ENCODE data around the gene GCK. TPM values are rescaled to one million over a fixed set of nuclear protein-coding genes. Genes with fewer than 3 reads are reported as not detected.

Gene GCK
- total RNA-seq, 4 donors from 2014 or later = 0.16 to 0.96 TPM; not detected in 2

DNA sequence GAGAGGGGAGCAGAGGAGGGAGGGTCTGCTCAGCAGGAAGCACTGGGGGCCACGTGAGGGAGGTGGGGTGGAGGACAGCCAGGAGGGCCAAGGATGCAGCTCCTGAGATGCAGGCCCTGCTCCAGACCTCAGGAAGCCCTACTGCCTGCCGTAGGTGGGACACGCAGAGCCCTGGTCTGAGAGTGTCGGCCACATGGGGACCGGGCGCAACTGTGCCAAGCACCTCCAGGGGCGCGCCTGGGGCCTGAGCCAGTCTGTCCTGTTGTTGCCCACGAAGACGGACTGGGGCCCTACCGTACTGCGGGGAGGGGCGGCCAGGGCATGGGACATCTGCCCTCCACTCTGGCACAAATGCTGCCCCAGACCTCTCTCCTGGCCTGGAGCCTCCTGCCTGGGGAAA is 43.2 kb upstream of the GCK start:
- WGBS, 2 donors (ENCODE audit: low coverage in 1 of 2) = 89% methylated on average over 12 of the region's 13 CpGs; no CpG with 5 or more reads in 1 of the 2 donors
- in situ Hi-C loops (cut with MboI; ENCODE audit: low pct_ligation_motif_present in 1 of 4, low pct_unique_long_range_greater_than_20kb in 1 of 4, low sequenced_read_pairs in 3 of 4) = loop anchor here in 3 of 4 donors (25.0 kb wide), 2 partner anchors 255 to 330 kb away; partner anchors contain the start of genes NUDCD3 (in 2 of the 3) and DDX56 (in 1 of the 3)

DNA sequence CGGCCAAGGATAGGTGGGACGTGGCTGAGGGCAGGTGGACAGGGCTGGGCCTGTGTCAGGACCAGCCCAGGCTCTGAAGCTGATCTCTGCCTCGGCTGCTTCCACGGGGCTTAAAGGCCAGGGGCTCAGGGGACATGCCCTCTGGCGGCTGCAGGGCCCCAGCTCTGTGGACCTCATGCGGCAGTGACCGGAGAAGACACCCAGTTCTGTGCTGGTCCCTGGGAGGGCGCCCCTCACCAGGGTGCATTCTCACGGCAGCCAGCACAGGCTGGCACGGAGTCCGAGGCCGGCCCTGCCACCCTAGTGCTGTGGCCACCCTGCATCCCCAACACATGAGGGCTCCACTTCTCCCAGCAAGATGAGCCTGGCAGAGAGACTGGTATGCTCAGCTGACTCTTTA is 41.8 kb upstream of the GCK start:
- Histone ChIP-seq H3K36me3 (no peaks in the 10 kb centered on the region), H3K4me3 (no peak overlapping the region), H3K9me3 (no peaks in the 10 kb centered on the region), H3K27me3 (peaks cover 5% of the 10 kb centered on the region), H3K27ac (no peak overlapping the region), H3K4me1 (no peaks in the 10 kb centered on the region)
- 89% methylated on average over 10 of the region's 12 CpGs; no CpG with 5 or more reads in 1 of the 2 donors for WGBS, 2 donors (ENCODE audit: low coverage in 1 of 2)
- in situ Hi-C loops (cut with MboI; ENCODE audit: low pct_ligation_motif_present in 1 of 4, low pct_unique_long_range_greater_than_20kb in 1 of 4, low sequenced_read_pairs in 3 of 4) (loop anchor here in 3 of 4 donors (25.0 kb wide), 2 partner anchors 256 to 331 kb away; partner anchors contain the start of genes NUDCD3 (in 2 of the 3) and DDX56 (in 1 of the 3)), intact Hi-C loops (cut with DNase I; ENCODE audit: low total_unique reads) (loop anchor here (10.0 kb wide), 2 partner anchors 254 to 334 kb away; no protein-coding TSS in a partner anchor)
- DNase-seq = no peak
- TF ChIP-seq POLR2A (IDR thresholded peaks at IDR 0.05) (no peak), POLR2AphosphoS5 (IDR thresholded peaks at IDR 0.05) (no peak), EP300 (IDR thresholded peaks at IDR 0.05; ENCODE audit: low read depth) (no peak)
- TF ChIP-seq, protein P1, sequence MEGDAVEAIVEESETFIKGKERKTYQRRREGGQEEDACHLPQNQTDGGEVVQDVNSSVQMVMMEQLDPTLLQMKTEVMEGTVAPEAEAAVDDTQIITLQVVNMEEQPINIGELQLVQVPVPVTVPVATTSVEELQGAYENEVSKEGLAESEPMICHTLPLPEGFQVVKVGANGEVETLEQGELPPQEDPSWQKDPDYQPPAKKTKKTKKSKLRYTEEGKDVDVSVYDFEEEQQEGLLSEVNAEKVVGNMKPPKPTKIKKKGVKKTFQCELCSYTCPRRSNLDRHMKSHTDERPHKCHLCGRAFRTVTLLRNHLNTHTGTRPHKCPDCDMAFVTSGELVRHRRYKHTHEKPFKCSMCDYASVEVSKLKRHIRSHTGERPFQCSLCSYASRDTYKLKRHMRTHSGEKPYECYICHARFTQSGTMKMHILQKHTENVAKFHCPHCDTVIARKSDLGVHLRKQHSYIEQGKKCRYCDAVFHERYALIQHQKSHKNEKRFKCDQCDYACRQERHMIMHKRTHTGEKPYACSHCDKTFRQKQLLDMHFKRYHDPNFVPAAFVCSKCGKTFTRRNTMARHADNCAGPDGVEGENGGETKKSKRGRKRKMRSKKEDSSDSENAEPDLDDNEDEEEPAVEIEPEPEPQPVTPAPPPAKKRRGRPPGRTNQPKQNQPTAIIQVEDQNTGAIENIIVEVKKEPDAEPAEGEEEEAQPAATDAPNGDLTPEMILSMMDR (IDR thresholded peaks at IDR 0.05) = no peak

More for the DNA sequence above, 43.2 kb upstream of the GCK start:
- no peaks in the 10 kb centered on the region for H3K4me1 ChIP-seq
- H3K4me3 ChIP-seq = no peak overlapping the region
- no peaks in the 10 kb centered on the region for H3K36me3 ChIP-seq
- H3K9me3 ChIP-seq = no peaks in the 10 kb centered on the region
- TF ChIP-seq POLR2A (IDR thresholded peaks at IDR 0.05) (no peak), POLR2AphosphoS5 (IDR thresholded peaks at IDR 0.05) (no peak), EP300 (IDR thresholded peaks at IDR 0.05; ENCODE audit: low read depth) (no peak)
- TF ChIP-seq, protein P1 (IDR thresholded peaks at IDR 0.05) = no peak
- no peaks in the 10 kb centered on the region for H3K27me3 ChIP-seq
- DNase-seq = no peak
- H3K27ac ChIP-seq = no peak overlapping the region
- intact Hi-C loops (cut with DNase I; ENCODE audit: low total_unique reads) = loop anchor here (10.0 kb wide), 2 partner anchors 252 to 332 kb away; no protein-coding TSS in a partner anchor

DNA sequence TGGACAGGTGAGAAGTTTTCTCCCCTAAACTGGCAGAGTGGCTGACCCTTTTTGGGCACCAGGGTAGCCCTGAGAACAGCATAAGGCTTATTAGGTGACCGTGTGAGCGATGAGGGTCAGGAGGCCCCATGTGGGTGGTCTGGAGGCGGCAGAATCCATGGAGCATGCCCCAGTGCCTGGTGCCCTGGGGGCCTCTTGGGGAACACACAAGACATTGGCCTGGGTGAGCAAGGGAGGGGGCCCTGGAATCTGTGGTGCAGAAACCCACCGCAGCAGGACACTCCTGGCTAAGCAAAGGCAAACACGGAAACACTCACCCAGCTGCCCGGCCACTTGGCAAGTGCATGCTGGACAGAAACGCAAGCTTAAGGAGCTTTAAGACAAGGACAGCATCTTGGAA is 41.0 kb upstream of the GCK start:
- no peaks in the 10 kb centered on the region for H3K4me1 ChIP-seq
- H3K27ac ChIP-seq = no peak overlapping the region
- in situ Hi-C loops (cut with MboI; ENCODE audit: low pct_ligation_motif_present in 1 of 4, low pct_unique_long_range_greater_than_20kb in 1 of 4, low sequenced_read_pairs in 3 of 4) = loop anchor here in 3 of 4 donors (25.0 kb wide), 2 partner anchors 257 to 332 kb away; partner anchors contain the start of genes NUDCD3 (in 2 of the 3) and DDX56 (in 1 of the 3)
- intact Hi-C loops (cut with DNase I; ENCODE audit: low total_unique reads) = loop anchor here (10.0 kb wide), 2 partner anchors 255 to 335 kb away; no protein-coding TSS in a partner anchor
- TF ChIP-seq, protein P1 (IDR thresholded peaks at IDR 0.05) = no peak
- no peak for TF ChIP-seq POLR2A (IDR thresholded peaks at IDR 0.05)
- TF ChIP-seq EP300 (IDR thresholded peaks at IDR 0.05; ENCODE audit: low read depth) = no peak
- TF ChIP-seq POLR2AphosphoS5 (IDR thresholded peaks at IDR 0.05) = no peak
- DNase-seq = no peak
- WGBS, 2 donors (ENCODE audit: low coverage in 1 of 2) = 91% methylated on average over 7 of the region's 7 CpGs; no CpG with 5 or more reads in 1 of the 2 donors
- H3K4me3 ChIP-seq = no peak overlapping the region
- peaks cover 13% of the 10 kb centered on the region for H3K27me3 ChIP-seq
- no peaks in the 10 kb centered on the region for H3K36me3 ChIP-seq
- H3K9me3 ChIP-seq = no peaks in the 10 kb centered on the region

DNA sequence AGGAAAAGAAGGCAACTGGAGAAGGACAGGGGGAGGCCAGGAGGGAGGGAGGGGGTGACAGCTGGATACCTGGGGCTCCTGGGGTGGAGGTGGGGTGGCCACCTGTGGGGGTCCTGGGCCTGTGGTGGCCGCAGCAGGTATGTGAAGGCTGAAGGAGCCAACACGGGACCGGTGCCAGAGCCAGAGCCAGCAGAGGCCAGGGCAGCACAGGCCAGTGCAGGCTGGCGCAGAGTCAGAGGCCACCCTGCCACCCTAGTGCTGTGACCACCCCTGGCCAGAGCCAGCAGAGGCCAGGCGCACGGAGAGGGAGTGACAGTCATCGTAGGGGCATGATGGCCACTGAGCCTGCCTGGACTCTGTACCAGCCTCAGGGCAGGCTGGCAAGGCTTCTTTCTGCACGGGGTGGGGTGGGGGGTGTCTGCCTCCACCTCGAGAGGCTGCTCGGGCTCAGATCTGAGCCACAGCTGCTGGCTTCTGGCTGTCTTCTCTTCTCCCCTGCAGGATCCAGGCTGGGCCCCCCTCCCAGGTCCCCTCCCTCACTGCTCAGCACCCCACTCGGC is 40.4 kb upstream of the GCK start:
- no peak overlapping the region for H3K27ac ChIP-seq
- DNase-seq = no peak
- H3K36me3 ChIP-seq = no peaks in the 10 kb centered on the region
- H3K27me3 ChIP-seq = peaks cover 19% of the 10 kb centered on the region
- H3K9me3 ChIP-seq = no peaks in the 10 kb centered on the region
- 68 to 89% methylated on average over 3 to 10 of the region's 11 CpGs for WGBS, 2 donors (ENCODE audit: low coverage in 1 of 2)
- in situ Hi-C loops (cut with MboI; ENCODE audit: low pct_ligation_motif_present in 1 of 4, low pct_unique_long_range_greater_than_20kb in 1 of 4, low sequenced_read_pairs in 3 of 4) = loop anchor here in 3 of 4 donors (25.0 kb wide), 2 partner anchors 258 to 333 kb away; partner anchors contain the start of genes NUDCD3 (in 2 of the 3) and DDX56 (in 1 of the 3)
- no peak overlapping the region for H3K4me3 ChIP-seq
- no peaks in the 10 kb centered on the region for H3K4me1 ChIP-seq
- intact Hi-C loops (cut with DNase I; ENCODE audit: low total_unique reads) = loop anchor here (10.0 kb wide), 2 partner anchors 255 to 335 kb away; no protein-coding TSS in a partner anchor
- TF ChIP-seq, protein P1 (IDR thresholded peaks at IDR 0.05) = no peak
- TF ChIP-seq POLR2A (IDR thresholded peaks at IDR 0.05) (no peak), POLR2AphosphoS5 (IDR thresholded peaks at IDR 0.05) (no peak), EP300 (IDR thresholded peaks at IDR 0.05; ENCODE audit: low read depth) (no peak)
